Right atrium auricular region (tissue), 2 donors: Measurements from ENCODE around the gene GABBR2. TPM values are rescaled to one million over a fixed set of nuclear protein-coding genes. Genes with fewer than 3 reads are reported as not detected.
"Not testable (repeated sequence)": the region's sequence is repeated elsewhere in the genome, so short reads cannot be mapped to it uniquely, and the experiment has no call there.

ENCODE experiments used
- DNase-seq: peaks from one replicate; pipeline ENCODE4 v3.0.0-alpha.2; 2019; ENCODE audit warnings: low spot score
- H3K27ac ChIP-seq, 2 donors: fragments of 200-600 bp; sonication (generic); 1 replicate in 1 of 2; 2 replicates in 1 of 2; pipeline ENCODE4 v1.5.1; 2016 to 2019
- H3K27me3 ChIP-seq, 2 donors: fragments of 200-600 bp; sonication (generic); one replicate each; pipeline versions ENCODE4 v1.5.1 to v1.6.0; 2017 to 2019
- H3K36me3 ChIP-seq: fragments of 200-600 bp; sonication (generic); one replicate; pipeline ENCODE4 v1.5.1; 2016
- H3K4me1 ChIP-seq, 2 donors: fragments of 200-600 bp; sonication (generic); one replicate each; pipeline versions ENCODE4 v1.5.1 to v1.6.0; 2017 to 2019
- H3K4me3 ChIP-seq, 2 donors: fragments of 200-600 bp; sonication (generic); 1 replicate in 1 of 2; 2 replicates in 1 of 2; pipeline ENCODE4 v1.5.1; 2017 to 2019; ENCODE audit warnings: mild to moderate bottlenecking in 1 of 2, moderate library complexity in 1 of 2
- H3K9me3 ChIP-seq, 2 donors: fragments of 200-600 bp; sonication (generic); one replicate each; pipeline ENCODE4 v1.5.1; 2019
- total RNA-seq, 2 donors: library from RNA; depleted of rRNA; stranded (reverse); fragments of >200 nt; gene quantifications; one replicate each; pipeline ENCODE4 v1.1.0, GENCODE V29; 2016
- TF ChIP-seq, protein P1 (sequence below), 2 donors: fragments of 200-600 bp; sonication (generic); IDR thresholded peaks; one replicate each; pipeline ENCODE4 v1.5.1; 2019; ENCODE audit warnings: antibody characterized with exemption in 2 of 2

The GABBR2 gene
- total RNA-seq, 2 donors from 2014 or later = 0.22 TPM; not detected in 1

DNA sequence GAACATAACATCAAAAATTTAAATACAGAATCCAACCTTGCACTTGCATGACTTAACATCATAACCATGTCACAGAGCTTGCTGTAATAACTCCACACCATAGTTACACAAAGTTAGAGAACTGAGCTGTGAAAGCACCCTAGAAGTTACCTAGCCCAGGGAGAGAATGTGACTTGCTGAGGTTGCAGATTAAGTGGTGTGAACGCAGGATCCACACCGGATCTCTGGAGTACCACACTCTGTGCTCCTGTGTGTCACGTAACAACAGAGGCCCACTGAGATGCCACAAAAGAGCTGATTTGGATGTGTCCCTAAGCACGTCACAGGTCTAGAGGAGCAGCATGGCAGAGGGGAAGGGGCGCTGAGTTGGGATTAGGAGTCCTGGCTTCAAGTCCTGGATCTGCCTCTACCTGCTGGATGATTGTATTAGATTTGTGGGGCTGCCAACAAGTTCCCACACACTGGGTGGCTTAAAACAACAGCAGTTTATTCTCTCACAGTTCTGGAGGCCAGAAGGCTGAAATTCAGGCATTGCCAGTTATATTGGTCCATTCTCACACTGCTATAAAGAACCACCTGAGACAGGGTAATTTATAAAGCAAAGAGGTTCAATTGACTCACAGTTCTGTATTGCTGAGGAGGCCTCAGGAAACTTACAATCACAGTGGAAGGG is 240.0 kb downstream of the GABBR2 start:
- Histone ChIP-seq H3K9me3 (no peaks in the 10 kb centered on the region), H3K4me3 (no peak overlapping the region), H3K27me3 (no peaks in the 10 kb centered on the region), H3K4me1 (no peaks in the 10 kb centered on the region), H3K27ac (no peak overlapping the region), H3K36me3 (no peaks in the 10 kb centered on the region)
- DNase-seq = no peak
- TF ChIP-seq, protein P1, sequence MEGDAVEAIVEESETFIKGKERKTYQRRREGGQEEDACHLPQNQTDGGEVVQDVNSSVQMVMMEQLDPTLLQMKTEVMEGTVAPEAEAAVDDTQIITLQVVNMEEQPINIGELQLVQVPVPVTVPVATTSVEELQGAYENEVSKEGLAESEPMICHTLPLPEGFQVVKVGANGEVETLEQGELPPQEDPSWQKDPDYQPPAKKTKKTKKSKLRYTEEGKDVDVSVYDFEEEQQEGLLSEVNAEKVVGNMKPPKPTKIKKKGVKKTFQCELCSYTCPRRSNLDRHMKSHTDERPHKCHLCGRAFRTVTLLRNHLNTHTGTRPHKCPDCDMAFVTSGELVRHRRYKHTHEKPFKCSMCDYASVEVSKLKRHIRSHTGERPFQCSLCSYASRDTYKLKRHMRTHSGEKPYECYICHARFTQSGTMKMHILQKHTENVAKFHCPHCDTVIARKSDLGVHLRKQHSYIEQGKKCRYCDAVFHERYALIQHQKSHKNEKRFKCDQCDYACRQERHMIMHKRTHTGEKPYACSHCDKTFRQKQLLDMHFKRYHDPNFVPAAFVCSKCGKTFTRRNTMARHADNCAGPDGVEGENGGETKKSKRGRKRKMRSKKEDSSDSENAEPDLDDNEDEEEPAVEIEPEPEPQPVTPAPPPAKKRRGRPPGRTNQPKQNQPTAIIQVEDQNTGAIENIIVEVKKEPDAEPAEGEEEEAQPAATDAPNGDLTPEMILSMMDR (IDR thresholded peaks at IDR 0.05) = no peak

DNA sequence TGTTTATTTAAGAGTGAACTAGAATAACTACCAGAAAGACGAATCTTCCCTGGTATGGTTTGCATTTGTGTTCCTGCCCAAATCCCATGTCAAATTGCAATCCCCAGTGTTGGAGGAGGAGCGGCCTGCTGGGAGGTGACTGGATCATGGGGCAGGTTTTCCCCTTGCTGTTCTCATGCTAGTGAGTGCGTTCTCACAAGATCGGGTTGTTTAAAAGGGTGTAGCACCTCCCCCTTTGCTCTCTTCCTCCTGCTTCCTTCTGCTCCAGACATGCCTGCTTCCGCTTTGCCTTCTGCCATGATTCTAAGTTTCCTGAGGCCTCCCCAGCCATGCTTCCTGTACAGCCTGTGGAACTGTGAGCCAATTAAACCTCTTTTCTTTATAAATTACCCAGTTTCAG is 242.9 kb downstream of the GABBR2 start:
- peaks cover 0 to 23% of the 10 kb centered on the region in 2 donors for H3K9me3 ChIP-seq
- DNase-seq = no peak
- H3K4me3 ChIP-seq = no peak overlapping the region
- TF ChIP-seq, protein P1 (IDR thresholded peaks at IDR 0.05) = no peak
- H3K4me1 ChIP-seq = no peaks in the 10 kb centered on the region
- no peaks in the 10 kb centered on the region for H3K27me3 ChIP-seq
- no peaks in the 10 kb centered on the region for H3K36me3 ChIP-seq
- H3K27ac ChIP-seq = no peak overlapping the region

- peaks cover 0 to 38% of the 10 kb centered on the region in 2 donors for H3K9me3 ChIP-seq
- H3K36me3 ChIP-seq, H3K27ac ChIP-seq, H3K4me3 ChIP-seq, H3K27me3 ChIP-seq, H3K4me1 ChIP-seq, DNase-seq: not testable (repeated sequence)
These were observed 244.5 kb downstream of the GABBR2 start for GRCh38 chr9:98464156-98464690.

GRCh38 chr9:98462310-98462709 is 246.4 kb downstream of the GABBR2 start:
- no peaks in the 10 kb centered on the region for H3K36me3 ChIP-seq
- no peak overlapping the region for H3K4me3 ChIP-seq
- no peaks in the 10 kb centered on the region for H3K27me3 ChIP-seq
- H3K27ac ChIP-seq = no peak overlapping the region
- peaks cover 0 to 40% of the 10 kb centered on the region in 2 donors for H3K9me3 ChIP-seq
- H3K4me1 ChIP-seq = no peaks in the 10 kb centered on the region
- TF ChIP-seq, protein P1 (IDR thresholded peaks at IDR 0.05) = no peak
- no peak for DNase-seq

DNA sequence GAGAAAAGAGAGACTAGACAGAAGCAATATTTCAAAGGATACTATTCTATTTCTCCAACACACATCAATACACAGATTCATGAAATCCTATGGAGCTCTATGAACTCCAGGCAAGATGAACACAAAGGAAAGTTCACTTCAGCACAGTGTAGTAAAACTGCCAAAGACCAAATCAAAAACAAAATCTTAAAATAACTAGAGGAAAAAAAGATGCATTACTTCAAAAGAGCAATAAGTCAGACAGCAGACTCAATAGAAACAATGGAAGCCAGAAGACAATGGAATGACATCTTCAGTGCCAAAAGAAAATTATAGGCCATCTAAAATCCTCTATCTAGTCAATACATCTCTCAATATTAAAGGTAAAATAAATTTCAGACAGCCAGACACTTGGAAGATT is 248.0 kb downstream of the GABBR2 start:
- DNase-seq = no peak
- Histone ChIP-seq H3K4me3 (no peak overlapping the region), H3K4me1 (no peaks in the 10 kb centered on the region), H3K36me3 (no peaks in the 10 kb centered on the region), H3K27ac (no peak overlapping the region), H3K9me3 (peaks cover 0 to 40% of the 10 kb centered on the region in 2 donors), H3K27me3 (no peaks in the 10 kb centered on the region)
- TF ChIP-seq, protein P1 (IDR thresholded peaks at IDR 0.05) = no peak

- Histone ChIP-seq H3K36me3 (no peaks in the 10 kb centered on the region), H3K27me3 (no peaks in the 10 kb centered on the region), H3K4me3 (no peak overlapping the region), H3K9me3 (peaks cover 0 to 38% of the 10 kb centered on the region in 2 donors), H3K4me1 (no peaks in the 10 kb centered on the region), H3K27ac (no peak overlapping the region)
- TF ChIP-seq, protein P1 (IDR thresholded peaks at IDR 0.05) = no peak
- DNase-seq = no peak
These were observed 250.9 kb downstream of the GABBR2 start for GRCh38 chr9:98457726-98458370.
